Erythroblast (primary cell): Measurements from ENCODE around the gene ORC1.
A peak's percentile ranks its signal among the peaks of the same experiment; 100 is the strongest.

Experiments used
- GATA1 ChIP-seq: IDR thresholded peaks from 2 replicates; pipeline ENCODE4 v1.6.1; 2011; ENCODE audit warnings: low read depth, mild to moderate bottlenecking, control low read depth, low read length, moderate library complexity
- POLR2A ChIP-seq: IDR thresholded peaks from 2 replicates; pipeline ENCODE4 v1.6.1; 2011; ENCODE audit warnings: mild to moderate bottlenecking, low read length

GRCh38 chr1:52404116-52404974 lies at the start of gene ORC1, which contains the start of gene PRPF38A:
- TF ChIP-seq POLR2A (peak; percentile 95), GATA1 (no peak)
